Skin epidermis (tissue), 12 donors: ENCODE results near the gene NHERF1.

ENCODE experiments used
- H3K27ac ChIP-seq, 21 experiments: fragments of 200-600 bp; sonication (generic) in 11 of 21; one replicate each; pipeline ENCODE4 v1.5.0; 2020; ENCODE audit warnings: mild to moderate bottlenecking in 3 of 21, inconsistent platforms in 2 of 21, moderate library complexity in 2 of 21
- H3K4me3 ChIP-seq, 7 experiments: fragments of 200-600 bp; sonication (generic) in 2 of 7; one replicate each; pipeline ENCODE4 v1.5.0; 2020; ENCODE audit warnings: inconsistent platforms in 2 of 7, mild to moderate bottlenecking in 2 of 7, moderate library complexity in 1 of 7

NHERF1 gene

GRCh38 chr17:74730491-74731346, 17.7 kb upstream of the NHERF1 start:
- Histone ChIP-seq H3K27ac (peak overlapping the region in 1 of 21 experiments; percentile 5), H3K4me3 (no peak overlapping the region)

DNA sequence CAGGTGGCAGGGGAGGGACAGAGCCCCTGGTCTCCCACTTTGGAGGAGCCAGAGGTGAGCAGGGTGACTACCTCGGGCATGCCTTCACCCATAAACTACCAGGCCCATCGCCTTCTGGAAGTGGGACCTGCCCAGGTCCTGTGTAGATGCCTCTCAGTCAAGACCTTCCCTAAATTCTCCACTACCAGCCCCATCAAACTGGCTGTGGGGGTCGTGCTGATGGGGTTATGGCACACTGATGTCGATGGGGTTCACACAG, 17.2 kb upstream of the NHERF1 start:
- Histone ChIP-seq H3K4me3 (no peak overlapping the region), H3K27ac (no peak overlapping the region)

DNA sequence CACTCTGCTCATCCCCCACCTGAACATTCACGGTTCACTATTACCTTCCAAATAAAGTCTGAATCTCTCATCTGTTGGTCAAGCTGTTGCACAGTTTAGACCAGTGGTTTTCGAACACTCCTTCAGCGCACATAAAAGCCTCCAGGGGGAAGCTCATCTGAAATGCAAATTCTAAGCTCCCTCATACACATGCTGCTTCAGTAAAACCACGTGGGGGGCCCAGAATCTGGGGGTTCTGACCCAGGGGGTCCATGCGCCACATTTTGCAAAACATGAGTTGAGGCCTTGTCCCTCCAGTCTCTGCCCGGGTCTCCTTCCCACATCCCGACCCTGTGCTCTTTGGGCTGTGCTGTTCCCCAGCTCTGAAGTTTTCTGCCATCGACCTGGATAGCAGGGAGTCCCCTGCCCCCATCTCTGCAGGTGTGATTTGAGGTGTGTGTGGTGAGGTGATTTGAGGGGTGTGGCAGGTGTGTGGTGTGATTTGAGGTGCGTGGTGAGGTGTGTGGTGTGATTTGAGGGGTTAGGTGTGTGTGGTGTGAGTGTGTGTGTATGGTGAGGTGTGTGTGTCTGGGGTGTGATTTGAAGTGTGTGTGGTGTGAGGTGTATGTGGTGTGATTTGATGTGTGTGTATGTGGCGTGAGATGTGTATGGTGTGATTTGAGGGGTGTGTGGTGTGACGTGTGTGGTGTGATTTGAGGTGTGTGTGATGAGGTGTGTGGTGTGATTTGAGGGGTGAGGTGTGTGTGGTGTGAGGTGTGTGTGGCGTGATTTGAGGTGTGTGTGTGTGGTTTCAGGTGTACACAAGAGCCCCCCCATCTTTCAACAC, 16.2 kb upstream of the NHERF1 start:
- no peak overlapping the region for H3K27ac ChIP-seq
- H3K4me3 ChIP-seq, result no peak overlapping the region

GRCh38 chr17:74733365-74734122, 14.9 kb upstream of the NHERF1 start:
- H3K27ac ChIP-seq, result no peak overlapping the region
- no peak overlapping the region for H3K4me3 ChIP-seq

GRCh38 chr17:74734256-74734655, 14.2 kb upstream of the NHERF1 start:
- Histone ChIP-seq H3K4me3 (no peak overlapping the region), H3K27ac (no peak overlapping the region)

DNA sequence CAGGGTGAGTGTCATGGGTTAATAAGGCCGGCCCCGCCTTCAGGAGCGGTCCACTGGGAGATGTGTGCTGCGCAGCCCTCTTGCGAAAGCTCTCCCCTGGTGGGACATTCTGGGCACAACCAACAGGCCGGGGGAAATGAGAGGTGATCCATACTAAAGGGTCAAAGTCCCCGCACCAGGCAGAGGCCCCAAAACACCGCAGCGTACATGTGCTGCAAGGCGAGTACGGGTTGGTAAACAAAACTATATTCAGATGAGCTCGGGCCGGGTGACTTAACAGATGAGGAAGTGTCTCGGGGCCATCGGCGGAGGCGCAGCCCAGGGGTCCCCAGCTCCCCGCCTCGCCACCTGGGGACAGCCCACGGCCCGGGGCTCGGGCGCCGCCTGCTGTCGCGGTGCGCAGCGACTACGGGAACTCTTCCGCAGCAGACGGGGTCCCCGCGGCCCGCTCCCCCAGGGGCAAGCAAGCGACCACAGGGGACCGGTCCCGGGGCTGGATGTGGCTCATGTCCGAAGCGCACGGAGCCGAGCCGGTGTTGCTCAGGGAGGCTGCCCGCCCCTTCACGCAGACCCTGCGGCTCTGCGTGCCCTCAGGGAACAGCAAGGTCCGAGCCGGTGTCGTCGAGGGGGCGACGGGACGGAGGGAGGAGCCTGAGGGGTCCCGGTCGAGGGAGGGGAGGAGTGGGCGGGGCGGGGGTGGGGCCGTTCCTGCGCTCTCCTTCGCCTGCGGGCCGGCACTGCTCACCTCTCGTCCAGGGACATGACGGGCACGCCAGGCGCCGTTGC, 11.7 kb upstream of the NHERF1 start, which contains the start of gene RAB37:
Gene RAB37 (plus strand): TSS at position 744 of the 786 bp plus-strand sequence. CDS start 17 bp downstream, at position 761.
- Histone ChIP-seq H3K27ac (peak within 1 kb of the TSS in 14 of 21 experiments; percentile 20 to 90 (median 70)), H3K4me3 (peak within 1 kb of the TSS; percentile 13 to 37 (median 26))

DNA sequence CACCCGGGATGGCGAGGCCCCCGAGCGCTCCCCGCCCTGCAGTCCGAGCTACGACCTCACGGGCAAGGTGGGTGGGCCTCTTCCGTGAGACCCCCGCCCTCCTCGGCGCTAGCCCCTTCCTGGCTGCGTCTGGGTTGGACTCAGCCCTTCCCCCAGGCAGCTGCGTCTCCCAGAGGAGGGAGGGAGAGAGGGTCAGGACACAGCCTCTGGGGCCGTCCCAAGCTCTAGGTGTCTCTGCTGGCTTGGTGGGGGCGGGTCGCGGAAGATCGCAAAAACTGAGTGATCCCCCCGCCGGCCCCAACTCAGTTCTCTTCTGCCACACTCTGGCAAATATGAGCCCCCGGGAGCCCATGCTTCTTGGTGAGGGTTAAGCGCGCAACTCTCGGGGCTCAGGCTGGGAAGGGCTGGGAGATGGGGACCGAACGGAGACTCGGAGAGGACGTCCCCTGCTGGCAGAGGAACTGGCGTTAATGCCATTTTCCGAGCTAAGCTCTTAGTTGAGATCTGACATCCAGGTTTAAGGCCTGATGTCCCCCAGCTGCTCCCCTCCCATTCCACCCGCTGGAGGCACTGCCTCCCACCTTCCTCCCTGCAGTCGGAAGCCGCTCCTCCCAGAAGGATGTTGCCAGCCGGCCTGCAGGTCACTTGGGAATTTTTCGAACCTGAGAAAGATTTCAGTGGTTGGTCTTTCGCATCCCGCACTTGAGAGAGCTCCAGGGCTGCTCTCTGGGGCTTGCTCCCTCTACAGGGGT, 11.0 kb upstream of the NHERF1 start:
- H3K27ac ChIP-seq, result peak overlapping the region in 14 of 21 experiments; percentile 20 to 90 (median 70)

DNA sequence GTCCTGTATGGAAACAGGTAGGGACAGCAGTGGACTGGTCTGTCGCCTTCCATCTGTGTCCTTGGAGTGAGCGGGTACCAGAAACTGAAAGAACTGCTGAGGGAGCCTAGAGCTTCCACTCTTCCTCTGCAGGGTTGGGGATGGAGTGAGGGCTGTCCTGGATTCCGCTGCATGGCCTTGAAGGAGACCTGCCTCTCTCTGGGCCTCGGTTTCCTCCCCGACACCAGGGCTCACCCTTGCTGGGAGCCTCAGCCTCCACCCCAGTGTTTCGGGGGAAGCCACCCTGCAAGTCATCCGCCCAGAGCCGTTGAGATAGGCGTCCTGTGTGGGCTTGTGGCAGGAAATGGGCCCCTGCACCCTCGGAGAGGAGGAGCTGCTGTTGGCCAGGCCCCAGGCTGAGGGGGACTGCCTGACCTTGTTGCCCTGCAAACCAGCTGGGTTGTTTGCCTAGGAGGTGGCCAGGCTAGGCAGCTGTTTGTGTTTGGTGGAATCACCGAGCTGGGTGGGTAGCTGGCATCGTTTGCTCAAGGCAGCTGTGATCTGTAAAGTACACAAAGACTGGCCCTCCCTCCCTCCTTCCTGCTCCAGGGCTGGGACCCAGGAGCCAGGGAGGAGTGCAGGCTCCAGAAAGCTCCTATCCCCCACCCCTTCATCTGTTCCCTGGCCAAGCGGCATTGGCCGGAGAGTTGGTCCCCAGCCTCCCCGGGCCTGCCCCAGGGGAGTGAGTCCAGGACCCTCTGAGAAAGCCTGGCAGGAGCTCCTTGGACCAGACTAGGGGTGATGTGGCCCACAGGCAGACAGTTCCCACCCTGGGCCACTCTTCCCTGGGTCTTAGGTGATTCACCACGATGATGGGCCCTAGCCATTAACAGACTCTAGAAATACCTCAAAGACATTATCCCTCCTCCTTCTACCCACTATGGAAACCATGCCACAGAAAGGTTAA, 10.1 kb upstream of the NHERF1 start:
- Histone ChIP-seq H3K27ac (peak overlapping the region in 14 of 21 experiments; percentile 22 to 90 (median 70)), H3K4me3 (peak overlapping the region; percentile 13 to 37 (median 26))

More for the DNA sequence above, 11.0 kb upstream of the NHERF1 start:
- peak overlapping the region; percentile 13 to 37 (median 26) for H3K4me3 ChIP-seq

DNA sequence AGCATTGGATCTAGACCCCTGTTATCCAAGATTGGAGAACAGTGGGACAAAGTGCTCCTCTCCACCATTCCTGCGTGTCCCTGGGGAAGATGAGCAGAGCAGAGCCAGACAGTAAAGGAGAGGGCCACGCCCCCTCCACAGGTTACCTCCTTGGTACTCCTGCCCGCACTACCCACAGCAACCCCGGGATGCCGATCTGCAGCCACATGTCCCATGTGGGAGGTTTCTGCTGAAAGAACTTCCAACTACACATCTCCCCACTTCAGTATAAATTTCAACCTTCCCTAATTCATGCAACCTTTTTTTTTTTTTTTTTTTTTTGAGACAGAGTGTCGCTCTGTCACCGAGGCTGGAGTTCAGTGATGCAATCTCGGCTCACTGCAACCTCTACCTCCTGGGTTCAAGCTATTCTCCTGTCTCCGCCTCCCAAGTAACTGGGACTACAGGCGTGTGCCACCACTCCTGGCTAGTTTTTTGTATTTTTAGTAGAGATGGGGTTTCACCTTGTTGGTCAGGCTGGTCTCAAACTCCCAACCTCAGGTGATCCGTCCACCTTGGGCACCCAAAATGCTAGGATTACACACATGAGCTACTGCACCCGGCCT, 9.1 kb upstream of the NHERF1 start:
- H3K4me3 ChIP-seq, result no peak overlapping the region
- peak overlapping the region in 8 of 21 experiments; percentile 55 to 90 (median 82) for H3K27ac ChIP-seq

GRCh38 chr17:74740173-74740572, 8.3 kb upstream of the NHERF1 start:
- Histone ChIP-seq H3K27ac (peak overlapping the region in 3 of 21 experiments; percentile 49 to 91 (median 85)), H3K4me3 (no peak overlapping the region)

DNA sequence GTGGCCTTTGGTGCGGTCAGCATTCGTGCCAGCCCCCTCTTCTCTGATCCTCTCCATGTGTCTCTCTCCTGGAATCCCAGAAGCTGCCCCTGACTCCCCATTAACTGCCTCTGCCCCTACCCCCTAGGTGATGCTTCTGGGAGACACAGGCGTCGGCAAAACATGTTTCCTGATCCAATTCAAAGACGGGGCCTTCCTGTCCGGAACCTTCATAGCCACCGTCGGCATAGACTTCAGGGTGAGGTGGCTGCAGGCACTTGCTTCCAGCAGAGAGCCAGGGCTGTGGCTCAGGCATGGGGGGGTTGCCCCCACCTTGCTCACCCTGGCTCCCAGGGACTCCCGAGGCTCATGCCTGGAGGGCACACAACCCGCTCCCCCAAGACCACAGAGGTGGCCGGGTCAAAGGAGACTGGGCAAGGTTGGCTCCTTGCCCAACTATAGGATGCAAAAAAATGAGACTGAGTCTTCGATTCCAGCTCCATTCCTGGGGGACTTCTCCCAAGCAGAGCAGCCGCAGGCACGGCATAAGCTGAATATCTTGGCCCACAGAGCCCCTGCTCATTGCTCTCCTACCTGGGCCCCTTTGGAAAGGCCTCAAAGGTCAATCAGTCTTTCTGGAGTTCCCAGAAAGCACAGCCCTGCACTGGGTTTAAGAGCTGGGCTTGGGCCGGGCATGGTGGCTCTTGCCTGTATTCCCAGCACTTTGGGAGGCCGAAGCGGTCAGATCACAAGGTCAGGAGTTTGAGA, 7.6 kb upstream of the NHERF1 start:
- Histone ChIP-seq H3K27ac (peak overlapping the region in 7 of 21 experiments; percentile 6 to 91 (median 56)), H3K4me3 (no peak overlapping the region)

DNA sequence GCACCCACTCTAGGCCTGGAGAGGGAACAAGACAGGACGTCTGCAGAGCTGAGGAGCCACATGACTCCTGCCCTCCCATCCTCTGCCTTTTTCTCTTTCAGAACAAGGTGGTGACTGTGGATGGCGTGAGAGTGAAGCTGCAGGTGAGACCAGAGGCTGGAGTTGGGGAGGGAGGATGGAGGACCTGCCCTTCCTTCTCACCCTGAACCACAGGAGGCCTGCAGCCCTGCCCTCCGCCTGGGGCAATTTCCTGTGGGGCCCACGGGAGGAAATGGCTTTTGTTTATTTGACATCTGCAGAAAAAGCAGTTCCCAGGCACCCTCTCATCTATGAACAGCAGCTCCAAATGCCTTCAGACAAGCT, 6.3 kb upstream of the NHERF1 start:
- peak overlapping the region in 13 of 21 experiments; percentile 27 to 91 (median 69) for H3K27ac ChIP-seq

GRCh38 chr17:74742978-74743545, 5.4 kb upstream of the NHERF1 start:
- H3K27ac ChIP-seq, result peak overlapping the region in 8 of 21 experiments; percentile 27 to 91 (median 78)
- no peak overlapping the region for H3K4me3 ChIP-seq

More for the DNA sequence above, 6.3 kb upstream of the NHERF1 start:
- no peak overlapping the region for H3K4me3 ChIP-seq

DNA sequence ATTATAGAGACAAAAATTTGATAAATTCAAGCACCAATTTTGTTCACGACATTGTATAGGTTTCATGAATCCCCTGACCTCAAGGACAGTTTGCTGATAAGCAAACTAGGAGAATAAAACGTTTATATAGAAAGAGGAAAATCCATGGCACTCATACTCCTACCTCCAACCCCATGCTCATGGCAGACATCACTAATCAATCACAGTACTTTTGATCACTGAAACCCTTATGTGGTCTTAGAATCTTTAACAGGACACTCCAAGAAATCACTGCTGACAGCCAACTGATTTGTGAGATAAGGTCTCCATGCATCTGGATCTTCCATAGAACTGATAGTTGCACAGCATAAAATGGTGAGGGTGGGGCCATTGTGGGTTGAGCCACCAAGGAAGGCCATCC, 4.7 kb upstream of the NHERF1 start:
- Histone ChIP-seq H3K4me3 (no peak overlapping the region), H3K27ac (peak overlapping the region in 2 of 21 experiments; percentile 85 to 91)

DNA sequence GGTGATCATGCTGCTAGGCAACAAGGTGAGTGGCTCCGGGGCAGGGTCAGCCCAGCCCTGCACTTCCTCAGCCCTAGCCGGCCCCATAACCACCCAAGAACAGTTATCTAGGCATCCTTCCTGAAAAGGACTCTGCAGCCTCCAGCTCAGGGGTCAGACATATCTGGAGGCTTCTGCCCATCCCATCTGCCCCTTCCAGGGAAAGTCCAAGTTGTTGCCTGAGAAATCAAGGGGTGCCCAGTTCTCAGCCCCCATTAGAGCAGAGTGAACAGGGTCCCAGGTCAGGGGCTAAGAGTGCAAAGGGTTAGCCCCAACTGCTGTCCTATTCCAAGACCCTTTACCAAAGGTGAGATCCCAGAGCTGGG, 4.1 kb upstream of the NHERF1 start:
- no peak overlapping the region for H3K4me3 ChIP-seq

More for the DNA sequence above, 4.1 kb upstream of the NHERF1 start:
- peak overlapping the region in 2 of 21 experiments; percentile 85 to 91 for H3K27ac ChIP-seq
